ENCODE measurements around the gene GGA3.
"Not testable (repeated sequence)": the region's sequence is repeated elsewhere in the genome, so short reads cannot be mapped to it uniquely, and the experiment has no call there.

The GGA3 gene

DNA sequence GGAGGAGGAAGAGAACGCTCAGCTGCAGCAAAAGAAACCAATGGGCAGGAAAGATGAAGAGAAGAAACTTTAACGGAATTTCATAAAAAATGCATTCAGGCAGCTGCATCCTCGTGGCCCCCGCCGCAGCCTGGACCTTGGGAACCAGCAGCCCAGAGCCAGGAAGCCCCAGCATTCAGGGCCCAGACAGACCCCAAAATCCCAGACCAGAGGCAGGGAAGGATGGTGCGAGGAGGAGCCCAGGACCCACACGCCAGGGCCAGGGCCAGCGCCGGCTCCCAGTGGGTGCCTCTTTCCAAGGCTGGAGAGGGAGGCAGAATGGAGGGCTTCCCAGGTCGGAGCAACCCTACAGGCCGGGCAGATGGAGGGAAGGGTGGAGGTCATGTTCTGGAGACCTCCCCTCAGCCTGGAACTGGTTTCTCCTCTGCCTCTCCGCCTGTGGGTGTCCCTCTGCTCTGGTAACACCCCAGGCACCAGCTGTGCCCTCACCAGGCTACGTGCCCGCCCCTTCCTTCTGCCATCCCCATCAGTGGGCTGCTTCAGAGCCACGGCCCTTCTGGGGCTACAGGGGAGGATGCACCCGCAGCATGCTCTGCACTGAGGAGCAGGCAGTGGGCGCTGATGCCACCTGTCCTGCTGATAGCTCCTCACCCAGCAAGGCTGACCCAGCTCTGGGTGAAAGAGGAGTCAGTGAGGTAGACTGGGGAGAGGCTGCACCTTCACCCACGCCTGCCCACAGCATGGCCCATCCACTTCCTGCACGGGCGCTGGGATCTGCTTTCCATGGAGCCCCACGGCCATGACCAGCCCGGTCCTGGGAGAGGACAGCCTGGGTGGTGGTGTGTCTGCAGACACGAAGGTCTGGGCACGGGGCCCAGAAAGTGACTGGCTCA, 10.8 kb upstream of the GGA3 start:
- peak; percentile 54 for DNase-seq

DNA sequence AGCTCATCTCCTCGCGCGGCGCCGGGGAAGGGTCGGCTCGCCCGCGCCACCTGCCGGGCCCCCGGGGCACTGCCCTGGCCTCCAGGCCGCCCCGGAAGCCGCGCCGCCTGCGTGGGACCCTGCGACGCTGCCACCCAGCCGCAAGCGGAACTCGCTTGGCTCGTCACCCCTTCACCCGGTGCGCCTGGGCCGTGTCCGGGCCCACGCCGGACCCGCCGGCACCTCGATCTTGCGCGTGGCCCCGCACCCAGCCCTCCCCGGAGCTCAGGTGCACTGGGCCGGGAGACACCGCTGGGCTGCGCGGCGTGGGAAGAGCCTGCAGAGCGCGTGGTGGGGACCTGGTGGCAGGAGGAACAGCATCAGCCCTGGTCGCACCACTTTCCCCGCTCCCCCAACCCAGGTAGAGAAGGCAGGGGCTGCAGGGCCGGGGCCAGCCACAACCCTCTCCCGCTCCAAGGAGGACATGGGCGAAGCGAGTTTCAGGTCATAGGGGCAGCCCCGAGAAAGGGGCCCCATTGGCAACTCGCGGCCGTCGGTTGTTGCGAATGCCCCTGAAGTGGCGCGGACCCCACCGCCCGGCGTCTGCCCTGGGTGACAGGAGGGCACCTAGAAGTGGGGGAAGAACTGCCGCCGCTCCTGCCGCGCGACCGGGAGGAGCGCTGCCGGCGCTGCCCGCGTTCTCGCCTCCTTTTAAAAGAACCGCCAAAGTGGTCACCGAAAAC, 10.0 kb upstream of the GGA3 start:
- peak; percentile 92 for DNase-seq

- no peak for DNase-seq
These were observed 9.5 kb upstream of the GGA3 start, which contains the start of gene MIF4GD for GRCh38 chr17:75270966-75271232. Gene MIF4GD, minus strand, starts transcription at chr17:75271231. Its CDS starts 1,036 bp downstream, at chr17:75270195.

DNA sequence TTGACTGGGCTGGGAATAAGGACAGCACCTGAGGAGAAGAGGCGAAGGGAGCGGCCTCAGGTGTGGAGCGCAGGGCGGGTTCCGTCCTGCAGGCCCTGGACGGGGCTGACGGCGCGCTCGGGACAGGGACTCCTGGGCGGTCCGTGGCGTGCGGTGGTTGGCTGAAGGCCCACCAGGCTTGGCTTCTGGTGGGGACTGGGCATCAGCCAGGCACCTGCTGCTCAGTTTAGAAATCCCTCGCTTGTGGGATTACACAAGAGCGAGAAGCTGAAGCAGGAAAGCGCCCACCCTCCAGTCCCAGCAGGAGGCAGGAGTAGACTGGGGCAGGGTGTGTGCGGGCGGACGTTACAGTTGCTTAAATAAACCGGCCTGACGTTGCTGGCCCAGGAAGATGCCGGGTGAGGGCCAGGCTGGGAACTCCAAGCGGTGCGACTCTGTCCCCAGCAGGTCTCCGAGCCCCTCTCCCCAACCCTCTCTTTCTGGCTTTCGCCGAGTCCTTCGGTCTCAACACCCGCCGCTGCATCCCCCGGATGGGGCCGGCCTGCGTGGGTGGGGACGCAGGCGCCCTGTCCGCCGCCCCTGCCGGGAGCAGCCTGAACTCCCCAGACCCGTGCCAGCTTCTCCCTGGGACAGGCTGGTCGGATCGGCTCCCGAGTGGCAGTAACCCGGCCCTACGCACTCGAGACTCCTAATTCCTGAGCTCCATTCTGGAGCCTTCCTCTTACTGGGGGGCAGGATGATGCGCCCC, 9.0 kb upstream of the GGA3 start:
- peak; percentile 92 for DNase-seq

DNA sequence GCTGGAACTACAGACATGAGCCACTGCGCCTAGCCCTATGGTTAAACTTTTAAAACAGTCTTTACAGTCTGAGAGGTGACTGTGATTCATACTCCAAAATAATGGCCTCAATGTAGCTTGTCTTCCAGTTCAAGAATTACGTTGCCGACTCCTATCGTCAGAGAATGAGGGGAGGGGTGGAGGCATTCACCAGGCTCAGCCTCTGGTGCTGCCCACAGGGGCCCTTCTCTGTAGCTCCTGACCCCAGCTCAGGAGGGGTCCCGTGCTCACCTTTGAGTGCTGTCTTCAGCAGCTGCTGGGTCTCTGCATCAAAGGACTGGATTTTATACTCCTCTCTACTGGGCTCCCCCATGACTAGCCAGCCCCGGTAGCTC, 8.4 kb upstream of the GGA3 start:
- no peak for DNase-seq

GRCh38 chr17:75267411-75268232, 6.2 kb upstream of the GGA3 start:
- peak; percentile 11 for DNase-seq

DNA sequence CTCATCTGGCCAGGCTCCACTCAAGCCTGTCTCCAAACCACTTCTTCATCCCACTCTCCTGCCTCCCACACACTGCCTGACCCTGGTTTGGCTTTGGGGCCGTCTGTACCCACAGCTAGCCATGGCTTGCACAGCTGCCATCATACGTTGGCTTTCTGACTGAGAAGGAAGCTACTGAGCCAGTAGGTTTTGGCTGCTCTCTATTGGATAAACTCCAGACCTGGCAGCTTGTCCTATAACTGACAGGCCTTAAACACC, 5.7 kb upstream of the GGA3 start:
- peak; percentile 19 for DNase-seq

- DNase-seq, result no peak
These were observed 5.1 kb upstream of the GGA3 start for GRCh38 chr17:75266316-75267152.

GRCh38 chr17:75265614-75266315, 4.4 kb upstream of the GGA3 start:
- DNase-seq, result peak; percentile 49

DNA sequence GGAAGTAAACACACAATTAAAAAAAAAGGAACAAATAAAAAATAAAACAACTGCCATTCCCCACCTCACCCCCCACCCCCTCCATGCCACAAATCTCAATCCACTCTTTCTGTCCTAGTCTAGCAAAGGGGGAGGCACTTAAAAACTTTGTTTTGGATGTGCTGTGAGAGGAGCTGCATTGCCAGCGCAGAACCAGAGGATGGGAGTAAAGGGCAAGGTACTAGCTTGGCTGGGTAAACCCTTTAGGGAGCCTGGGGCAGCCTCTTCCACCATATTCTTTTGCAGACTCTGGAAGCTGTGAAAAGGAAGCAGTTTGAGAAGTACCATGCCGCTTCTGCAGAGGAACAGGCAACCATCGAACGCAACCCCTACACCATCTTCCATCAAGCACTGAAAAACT, 1.6 kb upstream of the GGA3 start:
- peak; percentile 52 for DNase-seq

DNA sequence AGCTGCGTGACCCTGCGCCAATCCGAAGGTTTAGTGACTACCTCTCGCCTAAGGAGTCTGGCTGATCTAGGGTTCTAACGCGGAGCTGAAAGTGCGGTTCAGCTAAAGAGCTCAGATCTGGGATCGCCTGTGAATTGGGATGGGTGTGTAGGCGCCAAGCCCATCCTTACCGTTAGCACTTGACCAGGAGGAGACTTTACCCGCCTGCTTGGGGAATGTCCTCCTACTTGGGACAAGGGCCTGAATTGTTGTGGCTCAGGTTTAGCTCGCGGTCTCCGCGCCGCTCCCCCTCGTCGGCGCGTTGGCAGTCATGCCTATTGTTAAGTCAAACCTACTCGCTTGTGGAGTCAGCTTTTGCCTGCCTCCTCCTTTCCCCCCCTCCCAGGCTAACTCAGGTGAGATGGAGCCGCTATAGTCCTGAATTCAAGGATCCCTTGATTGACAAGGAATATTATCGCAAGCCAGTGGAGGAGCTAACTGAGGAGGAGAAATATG, 753 bp upstream of the GGA3 start:
- no peak for DNase-seq

DNA sequence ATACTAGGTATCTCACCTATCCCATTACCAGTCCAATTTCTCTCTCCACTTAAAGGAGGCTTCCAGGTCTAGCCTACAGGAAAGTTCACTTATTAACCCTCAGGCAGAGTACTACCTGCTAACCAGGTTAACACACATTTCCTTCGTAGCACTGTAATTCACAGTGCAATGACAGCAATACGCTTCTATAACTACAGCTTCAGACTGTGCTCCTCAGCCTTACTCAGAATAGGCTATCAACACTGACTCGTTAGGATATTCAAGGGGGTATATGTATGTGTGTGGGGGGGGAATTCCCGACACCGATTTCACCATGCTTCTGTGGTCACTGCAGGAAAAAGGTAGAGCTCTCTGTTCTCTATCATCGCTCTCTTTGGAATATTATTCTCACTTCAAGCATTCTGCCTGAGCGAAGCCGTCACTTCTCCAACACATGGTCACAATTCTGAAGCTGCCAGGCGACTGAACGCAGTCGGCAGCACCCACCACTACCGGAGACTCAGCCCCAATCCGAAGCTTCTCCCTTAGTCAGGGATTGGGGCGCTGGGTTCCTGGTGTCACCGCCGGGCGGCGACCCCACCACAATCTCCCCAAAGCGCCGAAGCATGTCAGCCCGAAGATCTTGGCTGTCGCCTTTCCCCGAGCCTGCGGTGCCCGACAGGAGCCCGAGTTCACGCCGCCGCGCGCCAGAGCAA, 618 bp downstream of the GGA3 start:
- DNase-seq, result no peak

GRCh38 chr17:75257228-75257627, 4.2 kb downstream of the GGA3 start:
- DNase-seq, result not testable (repeated sequence)

DNA sequence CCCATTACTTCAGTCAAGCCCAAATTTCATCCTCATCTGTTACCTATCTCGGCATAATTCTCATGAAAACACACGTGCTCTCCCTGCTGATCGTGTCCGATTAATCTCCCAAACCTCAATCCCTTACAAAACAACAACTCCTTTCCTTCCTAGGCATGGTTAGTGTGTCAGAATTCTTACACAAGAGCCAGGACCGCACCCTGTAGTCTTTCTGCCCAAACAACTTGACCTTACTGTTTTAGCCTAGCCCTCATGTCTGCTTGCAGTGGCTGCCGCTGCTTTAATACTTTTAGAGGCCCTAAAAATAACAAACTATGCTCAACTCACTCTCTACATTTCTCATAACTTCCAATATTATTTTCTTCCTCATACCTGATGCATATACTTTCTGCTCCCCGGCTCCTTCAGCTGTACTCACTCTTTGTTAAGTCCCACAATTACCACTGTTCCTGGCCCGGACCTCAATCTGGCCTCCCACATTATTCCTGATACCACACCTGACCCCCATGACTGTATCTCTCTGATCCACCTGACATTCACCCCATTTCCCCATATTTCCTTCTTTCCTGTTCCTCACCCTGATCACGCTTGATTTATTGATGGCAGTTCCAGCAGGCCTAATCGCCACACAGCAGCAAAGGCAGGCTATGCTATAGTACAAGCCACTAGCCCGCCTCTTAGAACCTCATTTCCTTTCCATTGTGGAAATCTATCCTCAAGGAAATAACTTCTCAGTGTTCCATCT, 5.3 kb downstream of the GGA3 start:
- DNase-seq, result not testable (repeated sequence)

DNA sequence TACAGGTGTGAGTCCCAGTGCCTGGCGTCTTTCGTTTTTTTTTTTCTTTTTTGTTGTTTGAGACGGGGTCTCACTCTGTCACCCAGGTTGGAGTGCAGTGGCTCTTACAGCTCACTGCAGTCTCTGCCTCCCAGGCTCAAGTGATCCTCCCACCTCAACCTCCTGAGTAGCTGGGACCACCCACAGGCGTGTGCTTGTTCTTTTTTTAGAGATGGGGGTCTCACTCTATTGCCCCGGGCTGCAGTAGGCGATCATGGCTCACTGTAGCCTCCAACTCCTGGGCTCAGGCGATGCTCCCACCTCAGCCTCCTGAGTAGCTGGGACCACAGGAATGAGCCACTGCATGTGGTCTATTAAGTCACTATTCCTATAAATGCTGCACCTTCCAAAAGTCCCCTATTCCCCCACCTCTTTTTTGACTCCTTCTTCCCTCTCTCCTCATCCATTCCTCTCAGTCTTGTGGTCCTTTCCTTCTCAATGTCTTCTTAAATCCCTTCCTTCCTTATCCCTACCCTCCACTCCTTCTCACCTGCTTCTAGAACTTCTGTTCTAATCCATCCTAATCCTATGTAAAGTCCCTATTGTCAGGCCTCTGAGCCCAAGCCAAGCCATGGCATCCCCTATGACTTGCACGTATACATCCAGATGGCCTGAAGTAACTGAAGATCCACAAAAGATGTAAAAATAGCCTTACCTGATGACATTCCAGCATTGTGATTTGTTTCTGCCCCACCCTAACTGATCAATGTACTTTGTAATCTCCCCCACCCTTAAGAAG, 9.2 kb downstream of the GGA3 start:
- DNase-seq, result no peak

DNA sequence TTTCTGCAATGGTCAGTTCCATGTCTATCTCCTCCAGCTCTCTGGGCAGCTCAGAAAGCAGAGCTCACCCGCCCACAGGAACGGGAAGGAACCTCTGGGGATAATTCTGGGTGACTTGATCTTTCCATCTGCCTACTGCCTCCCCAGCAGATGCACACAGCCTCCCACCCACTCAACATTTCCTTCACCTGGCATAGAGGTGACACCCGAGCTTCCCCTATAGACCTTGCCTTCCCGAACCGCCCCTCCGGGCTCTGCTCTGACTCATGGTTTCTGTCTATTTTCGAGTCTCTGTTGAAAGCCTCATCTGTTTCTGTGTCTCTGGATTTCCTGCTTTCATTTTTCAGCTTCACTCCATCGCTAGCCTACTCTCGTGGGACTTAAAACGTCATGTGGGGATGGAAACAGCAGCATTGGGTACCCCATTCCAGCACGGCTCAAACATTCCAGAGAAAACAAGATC, 11.4 kb downstream of the GGA3 start:
- no peak for DNase-seq

GRCh38 chr17:75249564-75249963, 11.8 kb downstream of the GGA3 start:
- no peak for DNase-seq

GRCh38 chr17:75246404-75246803, 15.0 kb downstream of the GGA3 start:
- DNase-seq, result no peak

- DNase-seq, result no peak
These were observed 16.4 kb downstream of the GGA3 start for GRCh38 chr17:75245011-75245410.
